OCI-LY1 (cell line): ENCODE measurements around the gene AGFG1.

ENCODE experiments used
- H2AFZ ChIP-seq: fragments of 200-600 bp; sonication (generic), shearing (Covaris generic); 2 replicates; pipeline ENCODE4 v1.6.0; 2014; ENCODE audit warnings: antibody characterized with exemption, mild to moderate bottlenecking, low read length
- H3F3A ChIP-seq: fragments of 200-600 bp; sonication (generic), shearing (Covaris generic); 2 replicates; pipeline ENCODE4 v1.6.0; 2014; ENCODE audit warnings: mild to moderate bottlenecking, antibody characterized with exemption, low read length, moderate library complexity; ENCODE audit not compliant: insufficient read depth
- H3K27ac ChIP-seq: fragments of 200-600 bp; sonication (generic); 2 replicates; pipeline ENCODE4 v1.5.1; 2014; ENCODE audit warnings: low read length, mixed run types, mild to moderate bottlenecking, low read depth; ENCODE audit not compliant: poor library complexity, severe bottlenecking
- H3K27me3 ChIP-seq: fragments of 200-600 bp; sonication (generic); 2 replicates; pipeline ENCODE4 v1.6.0; 2014; ENCODE audit warnings: antibody characterized with exemption, mild to moderate bottlenecking, low read length, moderate library complexity; ENCODE audit not compliant: insufficient read depth
- H3K36me3 ChIP-seq: fragments of 200-600 bp; sonication (generic); 2 replicates; pipeline ENCODE4 v1.6.1; 2014; ENCODE audit warnings: mild to moderate bottlenecking, antibody characterized with exemption, low read length, moderate library complexity, mixed read lengths; ENCODE audit not compliant: insufficient read depth
- H3K4me1 ChIP-seq: fragments of 200-600 bp; sonication (generic); 2 replicates; pipeline ENCODE4 v1.5.1; 2014; ENCODE audit warnings: mild to moderate bottlenecking, low read length, moderate library complexity; ENCODE audit not compliant: insufficient read depth, severe bottlenecking
- H3K4me2 ChIP-seq: fragments of 200-600 bp; sonication (generic), shearing (Covaris generic); 2 replicates; pipeline ENCODE4 v1.6.1; 2014; ENCODE audit warnings: low read length
- H3K4me3 ChIP-seq: fragments of 200-600 bp; sonication (generic); 2 replicates; pipeline ENCODE4 v1.5.1; 2014; ENCODE audit warnings: low read length, low read depth, mild to moderate bottlenecking, mixed read lengths; ENCODE audit not compliant: poor library complexity, severe bottlenecking
- H3K79me2 ChIP-seq: fragments of 200-600 bp; shearing (Covaris generic); 2 replicates; pipeline ENCODE4 v1.6.1; 2016; ENCODE audit warnings: mixed run types, low read length, mixed read lengths; ENCODE audit not compliant: insufficient read depth
- H3K9ac ChIP-seq: fragments of 200-600 bp; sonication (generic), shearing (Covaris generic); 2 replicates; pipeline ENCODE4 v1.6.1; 2014; ENCODE audit warnings: mild to moderate bottlenecking, low read length, mixed read lengths
- H3K9me2 ChIP-seq: fragments of 200-600 bp; sonication (generic), shearing (Covaris generic); 2 replicates; pipeline ENCODE4 v1.6.1; 2014; ENCODE audit warnings: low read depth, mild to moderate bottlenecking, low read length, mixed read lengths
- H3K9me3 ChIP-seq: fragments of 200-600 bp; shearing (Covaris generic); 2 replicates; pipeline ENCODE4 v1.6.1; 2014; ENCODE audit warnings: low read length, mixed read lengths
- H4K20me1 ChIP-seq: fragments of 200-600 bp; sonication (generic), shearing (Covaris generic); 2 replicates; pipeline ENCODE4 v1.6.0; 2016; ENCODE audit warnings: mild to moderate bottlenecking, low read length; ENCODE audit not compliant: insufficient read depth
- EZH2 ChIP-seq: fragments of 200-600 bp; sonication (generic), shearing (Covaris generic); IDR thresholded peaks from 2 replicates; pipeline ENCODE4 v1.8.0; 2017; ENCODE audit warnings: borderline replicate concordance, mixed run types, mild to moderate bottlenecking, antibody characterized with exemption, low read length, moderate library complexity, mixed read lengths
- TF ChIP-seq, protein P1 (sequence below): fragments of 200-600 bp; sonication (generic), shearing (Covaris generic); IDR thresholded peaks from 2 replicates; pipeline ENCODE4 v1.5.1; 2017; ENCODE audit warnings: mild to moderate bottlenecking, antibody characterized with exemption, low read length, moderate library complexity, mixed read lengths

The AGFG1 gene

GRCh38 chr2:227568852-227569169 lies 96.9 kb downstream of the AGFG1 start:
- Histone ChIP-seq H3K4me2 (no peak overlapping the region), H4K20me1 (no peaks in the 10 kb centered on the region), H3K27me3 (no peaks in the 10 kb centered on the region), H3K9me3 (no peaks in the 10 kb centered on the region), H3K9ac (no peak overlapping the region), H3K4me1 (no peaks in the 10 kb centered on the region), H3K4me3 (no peak overlapping the region), H3K79me2 (no peaks in the 10 kb centered on the region), H3K36me3 (no peaks in the 10 kb centered on the region), H2AFZ (no peak overlapping the region), H3K27ac (no peak overlapping the region), H3K9me2 (no peaks in the 10 kb centered on the region), H3F3A (no peaks in the 10 kb centered on the region)
- TF ChIP-seq, protein P1, sequence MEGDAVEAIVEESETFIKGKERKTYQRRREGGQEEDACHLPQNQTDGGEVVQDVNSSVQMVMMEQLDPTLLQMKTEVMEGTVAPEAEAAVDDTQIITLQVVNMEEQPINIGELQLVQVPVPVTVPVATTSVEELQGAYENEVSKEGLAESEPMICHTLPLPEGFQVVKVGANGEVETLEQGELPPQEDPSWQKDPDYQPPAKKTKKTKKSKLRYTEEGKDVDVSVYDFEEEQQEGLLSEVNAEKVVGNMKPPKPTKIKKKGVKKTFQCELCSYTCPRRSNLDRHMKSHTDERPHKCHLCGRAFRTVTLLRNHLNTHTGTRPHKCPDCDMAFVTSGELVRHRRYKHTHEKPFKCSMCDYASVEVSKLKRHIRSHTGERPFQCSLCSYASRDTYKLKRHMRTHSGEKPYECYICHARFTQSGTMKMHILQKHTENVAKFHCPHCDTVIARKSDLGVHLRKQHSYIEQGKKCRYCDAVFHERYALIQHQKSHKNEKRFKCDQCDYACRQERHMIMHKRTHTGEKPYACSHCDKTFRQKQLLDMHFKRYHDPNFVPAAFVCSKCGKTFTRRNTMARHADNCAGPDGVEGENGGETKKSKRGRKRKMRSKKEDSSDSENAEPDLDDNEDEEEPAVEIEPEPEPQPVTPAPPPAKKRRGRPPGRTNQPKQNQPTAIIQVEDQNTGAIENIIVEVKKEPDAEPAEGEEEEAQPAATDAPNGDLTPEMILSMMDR = no peak
- no peak for TF ChIP-seq EZH2

DNA sequence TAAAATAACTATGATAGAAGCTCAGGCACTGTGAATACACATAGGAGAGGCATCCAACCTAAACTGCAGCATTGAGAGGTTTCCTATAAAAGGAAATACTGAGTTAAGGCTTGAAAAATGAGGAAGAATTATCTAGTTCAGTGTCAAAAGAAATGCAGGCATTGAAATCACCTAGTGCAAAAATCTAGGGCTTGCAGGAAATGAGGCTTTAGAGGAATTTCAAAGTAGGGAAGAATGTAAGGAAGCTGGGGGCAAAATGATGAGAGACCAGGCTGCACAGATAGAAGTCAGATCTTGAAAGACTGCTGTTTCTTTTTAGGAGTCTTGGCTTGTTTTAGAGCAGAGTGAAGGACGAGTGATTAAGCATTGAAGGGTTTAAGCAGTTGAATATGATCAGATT lies 98.7 kb downstream of the AGFG1 start:
- no peak for TF ChIP-seq EZH2
- TF ChIP-seq, protein P1 = no peak
- H3K4me2 ChIP-seq = no peak overlapping the region
- no peaks in the 10 kb centered on the region for H4K20me1 ChIP-seq
- H3F3A ChIP-seq = no peaks in the 10 kb centered on the region
- no peaks in the 10 kb centered on the region for H3K27me3 ChIP-seq
- no peaks in the 10 kb centered on the region for H3K36me3 ChIP-seq
- no peaks in the 10 kb centered on the region for H3K79me2 ChIP-seq
- H3K9ac ChIP-seq = no peak overlapping the region
- no peak overlapping the region for H3K4me3 ChIP-seq
- no peak overlapping the region for H3K27ac ChIP-seq
- H3K4me1 ChIP-seq = no peaks in the 10 kb centered on the region
- no peak overlapping the region for H2AFZ ChIP-seq
- no peaks in the 10 kb centered on the region for H3K9me2 ChIP-seq
- H3K9me3 ChIP-seq = no peaks in the 10 kb centered on the region

GRCh38 chr2:227576110-227576509 lies 104.2 kb downstream of the AGFG1 start:
- no peak overlapping the region for H3K27ac ChIP-seq
- H3K9ac ChIP-seq = no peak overlapping the region
- no peaks in the 10 kb centered on the region for H3K79me2 ChIP-seq
- H3K27me3 ChIP-seq = no peaks in the 10 kb centered on the region
- no peaks in the 10 kb centered on the region for H3K9me3 ChIP-seq
- no peak overlapping the region for H2AFZ ChIP-seq
- no peaks in the 10 kb centered on the region for H3K36me3 ChIP-seq
- no peaks in the 10 kb centered on the region for H3F3A ChIP-seq
- no peak for TF ChIP-seq EZH2
- TF ChIP-seq, protein P1 = no peak
- no peaks in the 10 kb centered on the region for H4K20me1 ChIP-seq
- no peaks in the 10 kb centered on the region for H3K4me1 ChIP-seq
- no peaks in the 10 kb centered on the region for H3K9me2 ChIP-seq
- H3K4me3 ChIP-seq = no peak overlapping the region
- H3K4me2 ChIP-seq = no peak overlapping the region
